Measurements from ENCODE around the gene TRPV6. TPM values are rescaled to one million over a fixed set of nuclear protein-coding genes. Genes with fewer than 3 reads are reported as not detected.

Gene TRPV6
- total RNA-seq, 1 donor from 2014 or later, result 7.6 TPM

- Histone ChIP-seq H3K36me3 (ENCODE audit: control insufficient read depth, insufficient read depth, low read length) (no peaks in the 10 kb centered on the region), H3K27me3 (ENCODE audit: control insufficient read depth, insufficient read depth, low read length) (no peaks in the 10 kb centered on the region), H3K4me3 (ENCODE audit: low read depth, low read length) (no peak overlapping the region)
- no peak for DNase-seq (ENCODE audit: low read depth)
- TF ChIP-seq CTCF (IDR thresholded peaks at IDR 0.05; ENCODE audit: insufficient read depth, low read length, poor library complexity, severe bottlenecking), result no peak
These were observed 33.4 kb upstream of the TRPV6 start for GRCh38 chr7:142918901-142919300.

GRCh38 chr7:142917447-142917846 is 31.9 kb upstream of the TRPV6 start:
- no peaks in the 10 kb centered on the region for H3K36me3 ChIP-seq (ENCODE audit: control insufficient read depth, insufficient read depth, low read length)
- H3K27me3 ChIP-seq (ENCODE audit: control insufficient read depth, insufficient read depth, low read length), result no peaks in the 10 kb centered on the region
- TF ChIP-seq CTCF (IDR thresholded peaks at IDR 0.05; ENCODE audit: insufficient read depth, low read length, poor library complexity, severe bottlenecking), result no peak
- no peak overlapping the region for H3K4me3 ChIP-seq (ENCODE audit: low read depth, low read length)
- no peak for DNase-seq (ENCODE audit: low read depth)

GRCh38 chr7:142916508-142916907 is 31.0 kb upstream of the TRPV6 start:
- Histone ChIP-seq H3K4me3 (ENCODE audit: low read depth, low read length) (no peak overlapping the region), H3K27me3 (ENCODE audit: control insufficient read depth, insufficient read depth, low read length) (no peaks in the 10 kb centered on the region), H3K36me3 (ENCODE audit: control insufficient read depth, insufficient read depth, low read length) (no peaks in the 10 kb centered on the region)
- no peak for DNase-seq (ENCODE audit: low read depth)
- TF ChIP-seq CTCF (IDR thresholded peaks at IDR 0.05; ENCODE audit: insufficient read depth, low read length, poor library complexity, severe bottlenecking), result no peak

GRCh38 chr7:142915315-142915714 is 29.8 kb upstream of the TRPV6 start:
- no peak for TF ChIP-seq CTCF (IDR thresholded peaks at IDR 0.05; ENCODE audit: insufficient read depth, low read length, poor library complexity, severe bottlenecking)
- H3K36me3 ChIP-seq (ENCODE audit: control insufficient read depth, insufficient read depth, low read length), result no peaks in the 10 kb centered on the region
- DNase-seq (ENCODE audit: low read depth), result no peak
- H3K27me3 ChIP-seq (ENCODE audit: control insufficient read depth, insufficient read depth, low read length), result no peaks in the 10 kb centered on the region
- H3K4me3 ChIP-seq (ENCODE audit: low read depth, low read length), result no peak overlapping the region

- no peaks in the 10 kb centered on the region for H3K36me3 ChIP-seq (ENCODE audit: control insufficient read depth, insufficient read depth, low read length)
- no peak overlapping the region for H3K4me3 ChIP-seq (ENCODE audit: low read depth, low read length)
- no peaks in the 10 kb centered on the region for H3K27me3 ChIP-seq (ENCODE audit: control insufficient read depth, insufficient read depth, low read length)
- no peak for TF ChIP-seq CTCF (IDR thresholded peaks at IDR 0.05; ENCODE audit: insufficient read depth, low read length, poor library complexity, severe bottlenecking)
- no peak for DNase-seq (ENCODE audit: low read depth)
These were observed 28.6 kb upstream of the TRPV6 start for GRCh38 chr7:142914121-142914520.

- no peaks in the 10 kb centered on the region for H3K36me3 ChIP-seq (ENCODE audit: control insufficient read depth, insufficient read depth, low read length)
- no peak overlapping the region for H3K4me3 ChIP-seq (ENCODE audit: low read depth, low read length)
- no peak for DNase-seq (ENCODE audit: low read depth)
- H3K27me3 ChIP-seq (ENCODE audit: control insufficient read depth, insufficient read depth, low read length), result no peaks in the 10 kb centered on the region
- TF ChIP-seq CTCF (IDR thresholded peaks at IDR 0.05; ENCODE audit: insufficient read depth, low read length, poor library complexity, severe bottlenecking), result no peak
These were observed 28.0 kb upstream of the TRPV6 start for GRCh38 chr7:142913566-142913965.
